GM12891 (cell line): ENCODE data around the gene ZDHHC9.

Source experiments
- PAX5 ChIP-seq: IDR thresholded peaks from 2 replicates; pipeline ENCODE4 v1.6.1; 2011; ENCODE audit warnings: low read length, moderate library complexity, mild to moderate bottlenecking; ENCODE audit not compliant: insufficient read depth, severe bottlenecking
- POLR2A ChIP-seq: IDR thresholded peaks from 2 replicates; pipeline ENCODE4 v1.6.1; 2011; ENCODE audit warnings: low read depth, low read length, control low read depth
- POLR2AphosphoS5 ChIP-seq: IDR thresholded peaks from 2 replicates; pipeline ENCODE4 v1.6.1; 2011; ENCODE audit warnings: low read depth, low read length, control low read depth
- POU2F2 ChIP-seq: IDR thresholded peaks from 2 replicates; pipeline ENCODE4 v1.6.1; 2011; ENCODE audit warnings: low read depth, mild to moderate bottlenecking, control low read depth, low read length, moderate library complexity
- TAF1 ChIP-seq: IDR thresholded peaks from 2 replicates; pipeline ENCODE4 v1.6.1; 2011; ENCODE audit warnings: low read depth, low read length, control low read depth

DNA sequence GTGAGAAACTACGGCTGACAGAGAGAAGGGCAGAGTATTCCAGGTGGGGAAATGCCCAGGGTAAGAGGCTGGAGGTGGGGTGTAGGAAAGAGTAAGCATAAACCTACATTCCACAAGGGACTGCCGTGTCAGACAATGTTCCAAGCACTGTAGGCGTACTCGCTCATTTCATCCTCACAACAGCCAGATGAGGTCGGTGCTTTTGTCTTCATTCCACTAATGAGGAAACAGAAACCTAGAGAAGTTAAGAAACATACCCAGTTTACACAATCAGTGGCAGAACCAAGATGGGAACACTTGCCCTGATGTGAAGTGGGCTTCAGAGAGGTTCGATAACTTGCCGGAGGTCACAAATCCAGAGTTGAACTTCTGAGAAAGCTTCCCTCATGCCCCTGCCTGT, 59.3 kb downstream of the ZDHHC9 start:
- no peak for TF ChIP-seq POLR2A
- TF ChIP-seq POLR2AphosphoS5, result no peak
- no peak for TF ChIP-seq TAF1
- no peak for TF ChIP-seq PAX5
- no peak for TF ChIP-seq POU2F2
